ENCODE measurements around the gene SORBS1.

The SORBS1 gene

GRCh38 chr10:95414016-95414830 is 146.9 kb downstream of the SORBS1 start:
- DNase-seq (ENCODE audit: low read depth in 2 of 2), result no peak

- DNase-seq (ENCODE audit: low read depth in 2 of 2), result no peak
Observed at GRCh38 chr10:95413588-95413987, 147.6 kb downstream of the SORBS1 start.

GRCh38 chr10:95411635-95412034 is 149.5 kb downstream of the SORBS1 start:
- no peak for DNase-seq (ENCODE audit: low read depth in 2 of 2)

- no peak for DNase-seq (ENCODE audit: low read depth in 2 of 2)
Observed at GRCh38 chr10:95408983-95409873, 151.9 kb downstream of the SORBS1 start.

DNA sequence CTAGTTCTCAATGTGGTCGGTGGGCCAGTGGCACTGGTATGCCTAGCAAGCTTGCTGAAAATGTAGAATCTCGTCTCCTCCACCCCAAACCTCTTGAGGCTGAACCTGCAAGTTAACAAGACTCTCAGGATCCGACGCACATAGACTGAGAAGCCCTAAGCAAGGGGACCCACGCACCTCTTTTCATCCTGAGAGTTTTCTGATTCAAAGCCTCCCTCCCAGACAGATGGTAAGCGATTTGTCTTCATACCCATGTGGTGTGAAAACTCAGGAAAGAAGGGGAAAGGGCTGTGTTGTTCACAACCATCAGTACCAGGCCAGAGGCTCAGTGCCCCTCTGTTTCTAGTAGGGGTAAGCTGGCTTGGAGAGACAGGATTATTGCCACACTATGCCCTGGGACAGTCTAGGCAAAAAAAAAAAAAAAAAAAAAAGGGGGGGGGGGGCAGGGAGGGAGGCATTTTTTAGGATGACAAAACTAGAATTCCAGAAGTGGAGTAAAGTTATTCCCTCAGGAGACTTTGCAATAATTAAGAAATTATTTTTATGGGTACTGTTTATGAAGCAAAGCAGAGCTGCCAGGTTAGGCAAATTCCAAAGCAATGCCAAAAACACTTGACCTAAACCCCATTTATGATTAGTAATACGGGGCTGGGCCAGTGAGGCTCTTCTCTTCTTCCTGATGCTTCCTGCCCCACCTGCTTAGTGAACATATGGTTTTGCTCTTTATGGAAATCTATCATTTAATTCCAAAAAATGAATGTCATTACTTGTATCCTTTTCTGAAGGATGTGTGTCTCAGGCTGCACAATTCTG is 152.8 kb downstream of the SORBS1 start:
- no peak for DNase-seq (ENCODE audit: low read depth in 2 of 2)

DNA sequence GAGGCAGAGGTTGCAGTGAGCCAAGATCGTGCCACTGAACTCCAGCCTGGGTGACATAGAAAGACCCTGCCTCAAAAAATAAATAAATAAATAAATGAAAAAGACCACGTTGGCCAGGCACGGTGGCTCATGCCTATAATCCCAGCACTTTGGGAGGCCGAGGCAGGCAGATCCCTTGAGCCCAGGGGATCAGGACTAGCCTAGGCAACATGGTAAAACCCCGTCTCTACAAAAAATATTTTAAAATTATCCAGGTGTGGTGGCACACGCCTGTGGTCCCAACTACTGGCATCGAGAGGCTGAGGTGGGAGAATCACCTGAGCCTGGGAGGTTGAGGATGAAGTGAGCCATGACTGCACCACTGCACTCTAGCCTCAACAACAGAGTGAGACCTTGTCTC is 153.6 kb downstream of the SORBS1 start:
- no peak for DNase-seq (ENCODE audit: low read depth in 2 of 2)

DNA sequence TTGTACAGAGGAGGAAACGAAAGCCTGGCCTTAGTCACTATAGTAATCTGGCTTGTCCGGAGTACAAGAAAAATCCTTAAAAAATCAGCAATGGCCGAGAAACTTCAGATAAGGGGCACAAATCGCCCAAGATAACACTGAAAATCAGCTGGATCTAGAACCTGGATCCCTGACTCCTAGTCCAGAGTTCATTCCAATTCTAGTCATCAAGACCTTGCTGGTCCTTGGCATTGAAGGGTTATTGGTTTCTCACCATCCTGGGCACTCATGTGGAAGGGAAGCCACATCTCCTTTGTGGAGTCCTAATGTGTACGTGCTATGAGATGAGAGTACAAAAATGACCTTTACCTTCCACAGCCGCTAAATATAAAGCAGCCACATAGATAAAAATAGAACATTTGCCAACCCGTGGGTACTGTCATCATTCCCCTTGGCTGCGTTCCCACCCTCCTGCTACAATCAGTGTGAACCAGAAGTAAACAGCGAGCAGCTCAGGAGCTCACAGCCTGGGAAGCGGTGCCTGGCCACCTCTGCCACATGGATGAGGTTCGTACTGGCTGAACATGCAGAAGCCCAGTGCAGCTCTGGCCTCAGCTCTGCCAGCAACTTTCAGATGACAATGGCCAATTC is 154.4 kb downstream of the SORBS1 start:
- DNase-seq (ENCODE audit: low read depth in 2 of 2), result no peak

DNA sequence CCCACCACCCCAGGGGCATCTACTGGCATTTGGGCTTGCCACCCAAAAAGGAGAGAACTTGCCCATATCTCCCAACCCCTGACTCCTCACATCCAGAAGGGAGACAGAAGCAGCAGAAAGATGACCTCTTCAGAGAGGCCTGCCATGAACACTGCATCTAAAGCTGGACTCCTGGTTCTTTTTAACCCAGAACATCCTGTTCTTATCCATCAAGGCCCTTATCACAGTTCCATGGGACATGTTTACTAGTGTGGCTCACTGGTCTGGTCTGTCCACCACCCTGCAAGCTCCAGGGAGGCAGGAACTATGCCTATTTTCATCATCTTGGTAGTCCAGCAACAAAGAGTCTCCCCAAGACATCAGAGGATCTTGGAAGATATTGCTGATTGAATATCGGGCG is 155.5 kb downstream of the SORBS1 start:
- no peak for DNase-seq (ENCODE audit: low read depth in 2 of 2)

GRCh38 chr10:95404864-95405263 is 156.3 kb downstream of the SORBS1 start:
- DNase-seq (ENCODE audit: low read depth in 2 of 2), result no peak

DNA sequence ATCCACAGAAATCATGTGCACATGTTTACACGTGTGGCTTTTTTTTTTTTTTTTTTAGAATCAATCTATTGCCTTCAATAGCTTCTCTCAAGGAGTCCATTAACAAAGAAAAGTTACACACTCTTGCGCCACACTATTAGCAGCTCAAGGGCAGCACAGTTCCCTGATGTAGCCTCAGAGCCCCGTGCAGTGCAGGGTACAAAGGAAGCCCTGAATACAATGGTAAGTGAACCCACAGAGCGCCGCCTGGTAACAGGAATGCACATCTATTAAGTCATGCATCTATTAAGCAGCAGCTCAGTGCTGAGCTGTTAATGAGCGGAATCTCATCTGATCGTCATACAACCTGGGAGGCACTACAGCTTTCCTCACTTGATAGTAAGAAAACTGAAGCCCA is 156.7 kb downstream of the SORBS1 start:
- no peak for DNase-seq (ENCODE audit: low read depth in 2 of 2)

- DNase-seq (ENCODE audit: low read depth in 2 of 2), result no peak
Observed at GRCh38 chr10:95403700-95404461, 157.3 kb downstream of the SORBS1 start.

DNA sequence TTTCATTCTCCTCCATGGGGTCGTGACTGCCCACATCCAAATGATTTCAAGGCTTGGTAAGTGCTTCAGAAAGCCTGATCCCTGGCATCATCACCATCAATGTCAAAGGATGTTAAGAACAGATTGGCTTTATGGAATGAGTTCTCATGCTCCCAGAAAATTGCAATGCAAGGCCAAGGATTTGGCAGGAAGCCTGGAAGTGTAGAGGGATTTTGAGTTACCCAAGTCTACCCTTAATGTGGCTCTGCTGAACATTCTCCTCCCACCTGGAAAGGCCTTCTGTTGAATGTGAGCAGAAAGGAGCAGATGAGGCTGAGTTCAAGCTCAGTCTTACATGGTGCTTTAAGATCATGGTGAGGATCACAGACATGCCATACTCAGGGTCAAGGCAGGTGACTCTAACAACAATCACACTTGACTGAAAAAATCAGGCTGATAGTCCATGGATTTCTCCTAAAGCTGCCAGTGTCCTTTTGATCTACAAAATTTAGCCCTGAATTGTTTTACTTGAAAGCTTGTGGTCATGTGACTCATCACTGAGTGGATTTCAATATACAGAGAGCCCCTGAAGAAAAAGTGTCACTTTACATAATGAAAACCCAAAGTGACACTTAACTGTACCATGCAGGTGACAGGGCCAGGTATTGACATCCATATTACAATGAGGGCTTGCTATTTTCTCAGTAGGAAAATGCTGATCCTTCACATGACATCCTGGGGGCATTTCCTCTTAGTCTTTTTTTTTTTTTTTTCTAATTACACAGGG is 159.3 kb downstream of the SORBS1 start:
- DNase-seq (ENCODE audit: low read depth in 2 of 2), result no peak

GRCh38 chr10:95400787-95401186 is 160.4 kb downstream of the SORBS1 start:
- no peak for DNase-seq (ENCODE audit: low read depth in 2 of 2)

DNA sequence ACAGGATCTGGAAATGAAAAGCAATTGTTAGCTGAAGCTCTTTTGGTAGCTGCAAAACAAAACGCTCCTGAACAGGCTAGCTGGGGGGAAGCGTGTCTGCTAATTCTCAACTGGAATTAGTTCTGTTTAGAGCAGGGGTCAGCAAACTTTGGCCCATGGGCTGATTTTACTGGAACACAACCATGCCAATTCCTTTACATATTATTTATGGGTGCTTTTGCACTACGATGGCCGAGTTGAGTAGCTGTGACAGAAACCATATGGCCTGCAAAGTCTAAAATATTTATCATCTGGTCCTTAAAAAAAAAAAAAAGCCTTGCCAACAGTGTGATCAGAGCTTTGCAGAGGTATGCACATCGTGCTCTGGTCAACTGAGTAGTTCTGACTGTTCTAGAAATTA is 162.0 kb downstream of the SORBS1 start:
- no peak for DNase-seq (ENCODE audit: low read depth in 2 of 2)

- DNase-seq (ENCODE audit: low read depth in 2 of 2), result no peak
Observed at GRCh38 chr10:95397747-95398146, 163.4 kb downstream of the SORBS1 start.

- no peak for DNase-seq (ENCODE audit: low read depth in 2 of 2)
Observed at GRCh38 chr10:95395947-95396449, 165.2 kb downstream of the SORBS1 start.

DNA sequence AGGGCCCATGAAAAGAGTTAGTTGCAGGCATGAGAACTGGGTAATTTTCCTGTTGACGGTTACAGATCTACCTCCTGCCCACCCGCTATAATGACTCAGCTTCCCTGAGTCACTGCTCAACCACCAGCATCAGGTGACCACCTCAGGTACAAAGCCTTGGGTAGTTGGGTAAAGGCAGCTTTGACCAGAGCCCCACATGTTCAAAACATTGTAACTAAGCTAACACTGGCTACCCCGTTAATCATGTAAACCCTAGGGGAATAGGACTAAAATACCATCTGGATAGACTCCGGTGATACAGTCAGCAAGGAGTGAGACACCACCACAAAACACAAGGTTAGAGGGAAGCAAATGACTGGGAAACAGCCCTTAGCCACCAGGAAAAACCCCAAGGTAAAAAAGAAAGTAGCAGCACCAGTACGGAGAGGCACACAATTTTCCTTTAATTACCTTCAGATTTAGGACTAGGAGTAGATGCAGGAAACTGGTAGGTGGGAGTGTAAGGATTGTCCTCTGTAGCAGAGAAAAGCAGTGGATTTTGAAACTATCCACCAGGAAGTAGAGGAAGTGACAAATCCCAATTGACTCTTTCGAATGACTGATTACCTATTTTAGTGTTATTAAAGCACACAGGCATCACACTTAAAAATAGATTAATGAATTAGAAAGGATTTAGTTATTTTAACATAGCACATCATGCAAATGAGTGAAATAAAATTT is 166.8 kb downstream of the SORBS1 start:
- no peak for DNase-seq (ENCODE audit: low read depth in 2 of 2)

DNA sequence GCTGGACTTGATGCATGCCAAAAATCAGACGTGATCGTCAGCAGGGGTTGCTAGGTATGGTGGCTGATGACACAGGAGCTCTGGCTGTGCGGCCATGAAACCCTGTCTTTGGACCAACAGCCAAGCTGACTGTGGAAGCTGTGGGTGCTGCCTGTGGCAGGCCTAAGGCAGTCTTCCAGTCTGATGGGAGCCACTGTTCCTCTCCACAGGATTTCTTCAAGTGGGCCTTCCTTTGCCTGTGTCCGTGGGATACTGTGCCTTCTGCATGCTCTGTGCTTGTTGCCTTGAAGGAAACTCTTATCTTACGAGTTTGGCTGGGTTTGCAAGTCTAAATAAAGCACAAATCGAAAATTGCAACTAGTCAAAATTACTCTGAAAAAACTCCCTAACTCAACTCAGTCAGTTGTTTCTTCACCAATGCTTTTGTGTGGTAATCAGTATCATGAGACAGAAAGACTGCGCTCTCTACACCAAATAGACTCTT is 168.4 kb downstream of the SORBS1 start:
- no peak for DNase-seq (ENCODE audit: low read depth in 2 of 2)

DNA sequence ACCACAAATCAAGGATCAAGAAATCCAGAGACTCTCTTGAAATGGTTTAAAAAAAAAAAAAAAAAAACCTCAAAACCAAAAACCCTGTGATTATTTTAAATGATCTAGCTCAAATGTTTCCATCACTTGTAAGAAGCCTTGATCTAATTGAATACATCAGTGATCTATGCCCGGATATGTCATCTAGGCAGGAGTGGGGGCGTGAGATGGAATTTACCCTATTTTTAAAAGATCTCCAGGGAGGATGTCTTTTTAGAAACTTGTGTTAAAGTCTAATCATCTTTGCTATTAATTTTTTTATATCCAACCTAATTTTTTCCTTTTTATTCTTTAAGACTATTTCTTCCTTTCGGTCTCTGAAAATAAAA is 169.0 kb downstream of the SORBS1 start:
- DNase-seq (ENCODE audit: low read depth in 2 of 2), result no peak
